HG02981 (cell line): ENCODE measurements around the gene PCED1B.
"Not testable (repeated sequence)": the region's sequence is repeated elsewhere in the genome, so short reads cannot be mapped to it uniquely, and the experiment has no call there.

Experiments used
- ATAC-seq: cut with Tn5 transposase; IDR thresholded peaks from one replicate; pipeline ENCODE4 v1.9.1; 2021; ENCODE audit warnings: mild to moderate bottlenecking, moderate library complexity; ENCODE audit not compliant: unreplicated experiment

Gene PCED1B

DNA sequence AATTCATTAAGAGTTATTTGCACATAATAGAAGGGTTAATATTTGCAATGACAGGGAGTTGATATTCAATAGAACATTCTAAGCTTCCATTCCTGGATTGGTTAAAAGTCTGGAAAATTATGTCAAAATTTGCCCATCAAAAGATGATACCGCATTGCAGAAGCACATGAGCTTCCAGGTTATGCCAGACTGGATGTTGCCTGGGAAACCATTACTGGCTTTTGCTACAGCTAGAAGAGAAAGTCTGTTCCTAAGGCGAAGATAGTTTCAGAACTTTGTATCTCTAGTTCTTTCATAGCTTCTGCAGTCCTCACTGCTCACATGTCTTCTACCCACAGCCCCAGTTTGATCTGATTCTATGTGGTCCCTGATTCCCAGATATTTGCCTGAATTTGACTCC is 122.8 kb downstream of the PCED1B start:
- no peak for ATAC-seq

DNA sequence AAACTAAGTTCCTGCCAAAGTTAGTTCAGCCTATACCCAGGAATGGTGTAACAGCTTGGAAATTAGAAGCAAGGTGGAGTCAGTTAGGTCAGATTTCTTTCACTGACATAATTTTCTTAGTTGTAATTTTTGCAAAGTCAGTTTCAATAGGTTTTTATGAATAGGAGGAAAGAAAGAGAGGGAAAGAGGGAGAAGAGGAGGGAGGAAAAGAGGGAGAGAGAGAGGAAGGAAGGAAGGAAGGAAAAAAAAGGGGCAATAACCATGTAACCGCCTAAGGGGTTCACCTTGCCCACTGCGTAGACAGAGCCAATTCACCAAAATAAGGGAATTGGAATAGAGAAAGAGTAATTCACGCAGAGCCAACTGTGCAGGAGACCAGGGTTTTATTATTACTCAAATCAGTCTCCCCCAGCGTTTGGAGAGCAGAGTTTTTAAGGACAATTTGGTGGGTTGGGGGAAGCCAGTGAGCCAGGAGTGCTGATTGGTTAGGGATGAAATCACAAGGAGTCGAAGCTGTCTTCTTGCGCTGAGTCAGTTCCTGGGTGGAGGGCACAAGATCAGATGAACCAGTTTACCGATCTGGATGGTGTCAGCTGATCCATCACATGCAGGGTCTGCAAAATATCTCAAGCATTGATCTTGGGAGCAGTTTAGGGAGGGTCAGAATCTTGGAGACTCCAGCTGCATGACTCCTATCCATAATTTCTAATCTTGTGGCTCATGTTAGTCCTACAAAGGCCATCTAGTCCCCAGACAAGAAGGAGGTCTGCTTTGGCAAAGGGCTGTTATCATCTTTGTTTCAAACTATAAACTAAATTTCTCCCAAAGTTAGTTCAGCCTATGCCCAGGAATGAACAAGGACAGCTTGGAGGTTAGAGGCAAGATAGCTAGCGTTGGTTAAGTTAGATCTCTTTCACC is 126.4 kb downstream of the PCED1B start:
- ATAC-seq = no peak

DNA sequence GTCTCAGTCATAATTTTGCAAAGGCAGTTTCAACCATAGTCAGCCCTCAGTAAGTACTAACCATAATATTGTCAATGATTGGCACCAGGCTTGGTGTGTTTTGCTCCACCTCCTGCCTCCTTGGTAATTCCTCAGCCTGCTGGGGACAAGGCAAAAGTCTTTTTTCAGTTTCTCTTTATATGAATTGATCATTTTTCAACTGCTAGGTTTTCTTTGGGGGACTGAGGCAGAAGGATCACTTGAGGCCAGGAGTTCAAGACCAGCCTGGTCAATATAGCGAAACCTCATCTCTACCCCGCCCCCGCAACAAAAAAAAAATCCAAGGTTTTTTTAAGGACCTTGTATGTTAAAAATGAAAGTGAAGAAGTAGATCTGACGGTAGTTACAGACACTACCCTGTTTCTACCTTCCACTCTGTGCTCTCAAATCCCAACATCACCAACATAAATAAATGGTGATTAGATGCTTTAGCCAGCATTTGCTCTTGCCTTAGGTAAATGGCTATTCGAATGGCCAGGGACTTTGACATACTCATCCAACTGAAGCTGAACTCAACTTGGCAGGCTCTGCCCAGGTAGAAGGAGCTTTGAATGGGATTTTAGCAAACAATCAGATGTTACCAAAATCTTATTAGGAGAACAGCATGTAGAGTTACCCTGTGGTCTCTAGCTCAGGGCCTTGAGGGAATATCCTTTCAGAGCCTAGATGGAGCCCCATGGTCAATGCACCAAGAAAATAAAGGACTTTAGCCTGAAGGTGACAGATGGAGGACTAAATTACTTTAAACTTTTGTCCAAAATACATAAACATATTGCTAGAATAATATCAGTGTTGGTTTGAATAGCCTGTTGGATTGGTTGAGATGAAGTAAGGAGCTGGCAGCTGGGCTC is 127.3 kb downstream of the PCED1B start:
- no peak for ATAC-seq

DNA sequence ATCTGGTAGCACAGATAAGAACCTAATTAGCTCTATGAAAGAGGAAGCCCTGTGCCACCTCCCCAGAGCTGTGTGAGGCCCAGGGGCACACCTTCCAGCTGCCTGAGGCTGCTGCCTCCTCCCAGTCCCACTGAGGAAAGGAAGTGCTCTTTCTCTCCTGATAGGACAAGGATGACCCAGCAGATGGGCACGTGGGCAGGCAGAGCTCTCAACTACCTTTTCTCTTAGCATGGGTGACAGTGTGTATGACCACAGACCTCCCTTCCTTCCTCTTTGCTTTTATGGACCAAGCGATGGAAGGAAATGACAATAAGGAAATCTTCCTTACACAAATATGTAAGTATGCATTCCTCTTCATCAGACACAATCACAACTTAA is 127.9 kb downstream of the PCED1B start:
- ATAC-seq = peak; percentile 45

DNA sequence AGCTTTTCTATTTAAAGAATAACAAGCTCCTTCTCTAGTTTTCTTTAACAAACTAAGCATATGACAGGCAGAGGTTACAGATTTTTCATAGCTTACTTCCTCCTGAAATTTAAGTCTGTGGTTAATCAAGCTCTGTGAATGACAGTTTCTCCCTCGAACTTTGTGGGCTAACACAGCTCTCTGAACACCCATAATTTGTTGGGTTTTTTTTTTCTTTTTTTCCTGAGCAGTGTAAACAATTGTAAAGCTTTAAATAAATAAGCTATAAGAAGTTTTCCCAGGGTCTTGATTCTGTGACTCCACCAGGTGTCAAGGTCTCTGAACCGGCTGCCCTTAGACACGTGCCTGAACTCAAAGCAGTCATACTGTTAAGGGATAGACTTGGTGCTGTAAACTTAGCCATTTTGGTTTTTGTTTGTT is 128.4 kb downstream of the PCED1B start:
- peak; percentile 75 for ATAC-seq

DNA sequence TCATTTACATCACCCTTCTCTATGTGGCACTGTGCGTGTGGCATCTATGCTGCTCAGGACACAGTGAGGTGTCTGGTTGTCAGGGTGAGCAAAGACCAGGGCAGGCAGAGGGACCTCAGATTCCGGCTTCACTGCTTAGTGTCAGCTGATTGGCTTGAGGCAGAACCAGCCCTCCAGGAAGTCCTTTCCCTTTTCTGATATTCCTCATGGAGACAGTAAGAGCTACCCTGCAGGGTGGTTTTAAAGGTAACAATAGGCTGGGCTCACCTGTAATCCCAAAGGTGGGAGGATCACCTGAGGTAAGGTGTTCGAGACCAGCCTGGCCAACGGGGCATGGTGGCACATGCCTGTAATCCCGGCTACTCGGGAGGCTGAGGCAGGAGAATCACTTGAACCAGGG is 129.6 kb downstream of the PCED1B start:
- ATAC-seq = no peak

DNA sequence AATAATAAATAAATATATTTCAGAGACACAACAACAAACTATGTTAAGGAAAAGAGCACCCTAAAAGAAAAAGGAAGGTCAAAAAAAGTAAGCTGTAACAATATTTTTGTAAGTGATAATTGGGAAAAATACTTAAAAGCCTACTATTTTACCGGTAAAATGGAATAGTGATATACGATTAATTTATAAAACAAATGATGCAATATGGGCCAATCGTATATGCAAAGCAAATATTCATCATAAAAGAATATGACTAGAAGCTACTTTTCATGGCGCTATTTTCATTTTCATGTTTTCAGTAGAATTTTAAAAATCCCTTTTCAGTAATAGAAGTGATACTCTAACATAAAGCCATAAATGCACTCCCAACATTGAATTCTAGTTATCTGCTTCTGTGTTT is 131.4 kb downstream of the PCED1B start:
- no peak for ATAC-seq

DNA sequence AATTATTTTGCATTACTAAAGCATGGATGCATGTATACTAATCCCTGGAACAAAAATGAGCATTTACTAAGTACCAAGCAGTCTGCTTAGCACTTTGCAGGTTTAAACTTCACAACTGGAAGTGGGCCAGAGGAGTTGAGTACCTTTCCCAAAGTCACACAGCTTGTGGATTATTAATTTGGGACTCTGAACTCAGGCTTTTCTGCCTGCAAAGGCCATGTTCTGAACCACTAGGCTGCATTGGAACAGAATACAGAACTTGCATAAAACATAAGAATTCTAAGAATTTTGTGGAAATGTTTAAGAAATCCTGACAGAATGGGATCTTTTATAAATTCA is 133.2 kb downstream of the PCED1B start:
- no peak for ATAC-seq

DNA sequence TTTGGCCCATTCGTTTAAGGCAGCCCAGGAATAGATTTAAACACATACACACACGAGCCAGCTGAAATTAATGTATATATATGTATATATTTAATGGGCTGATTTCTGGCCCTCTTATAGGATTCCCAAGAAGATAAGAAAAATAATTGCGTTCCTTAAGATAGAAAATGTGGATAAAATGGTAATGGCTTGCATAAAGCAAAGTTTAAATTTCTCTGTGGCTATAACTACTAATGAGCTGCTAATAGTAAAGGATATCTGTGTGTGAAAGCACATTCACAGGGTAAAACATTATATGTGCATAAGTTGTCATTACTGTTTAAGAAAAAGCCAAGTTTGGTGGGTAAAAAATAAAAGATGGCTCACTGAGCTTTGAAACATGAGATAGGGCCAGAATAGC is 134.0 kb downstream of the PCED1B start:
- ATAC-seq = no peak

DNA sequence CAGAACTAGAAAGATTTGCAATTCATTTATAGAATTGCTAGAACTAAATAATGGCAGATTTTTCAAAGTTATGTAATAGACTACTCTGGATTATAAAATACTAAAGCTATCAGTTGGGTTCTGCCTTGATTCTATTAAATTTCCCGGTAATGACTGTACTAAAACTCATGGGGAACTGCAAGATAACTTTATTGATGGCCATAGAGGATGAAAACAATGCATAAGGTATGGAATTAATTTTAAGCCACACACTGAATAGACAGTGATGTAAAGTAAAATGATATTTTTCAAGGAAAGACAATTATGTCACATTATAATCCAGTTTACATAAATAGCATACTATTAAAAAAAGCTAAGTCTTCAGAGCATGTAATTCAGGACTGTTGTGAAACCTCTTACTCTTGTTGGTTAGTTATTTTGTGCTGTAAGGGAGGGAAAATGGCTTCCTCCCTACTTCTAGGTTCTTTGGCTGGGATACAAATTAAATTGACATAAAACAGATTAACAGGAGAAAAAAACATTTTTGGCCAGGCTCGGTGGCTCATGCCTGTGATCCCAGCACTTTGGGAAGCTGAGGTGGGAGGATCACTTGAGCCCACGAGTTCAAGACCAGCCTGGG is 134.7 kb downstream of the PCED1B start:
- ATAC-seq = no peak

DNA sequence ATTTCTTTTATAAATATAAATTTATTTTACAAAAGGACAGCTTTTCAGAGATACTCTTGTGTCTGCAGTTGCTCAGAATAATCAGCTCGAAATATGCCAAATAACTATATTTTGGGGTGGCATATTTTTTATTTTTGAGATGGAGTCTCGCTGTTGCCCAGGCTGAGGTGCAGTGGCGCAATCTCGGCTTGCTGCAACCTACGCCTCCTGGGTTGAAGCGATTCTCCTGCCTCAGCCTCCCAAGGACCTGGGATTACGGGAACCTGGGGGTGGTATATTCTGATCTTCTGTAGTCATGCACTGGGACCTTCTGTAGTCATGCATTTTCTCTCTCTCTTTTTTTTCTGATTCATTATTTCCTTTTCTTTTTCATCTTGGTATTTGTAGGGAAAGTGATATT is 135.3 kb downstream of the PCED1B start:
- no peak for ATAC-seq

DNA sequence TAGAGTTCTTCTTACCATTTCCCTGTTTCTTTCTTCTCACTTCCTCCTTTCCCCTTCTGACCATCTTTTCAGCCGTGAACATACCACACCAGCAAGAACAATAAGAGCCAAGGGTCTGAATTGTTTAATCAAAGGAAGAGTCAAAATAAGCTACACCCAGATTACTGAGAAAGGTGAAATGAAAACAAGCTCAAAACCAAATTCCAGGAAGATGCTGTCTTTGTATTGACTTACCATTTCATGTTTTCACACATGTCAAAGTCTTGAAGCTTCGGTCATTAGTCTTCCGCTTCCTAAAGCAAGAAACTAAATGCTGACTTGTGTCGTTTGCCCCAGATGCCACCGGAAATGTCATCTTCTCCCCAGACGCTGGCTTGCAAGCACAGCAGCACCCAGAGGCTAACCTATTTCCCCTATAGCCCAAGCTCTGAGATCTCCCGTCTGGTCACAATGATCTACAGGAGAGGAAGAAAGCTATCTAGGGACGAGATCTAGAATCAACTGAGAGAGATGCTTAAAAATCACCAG is 136.8 kb downstream of the PCED1B start:
- ATAC-seq = peak; percentile 69

DNA sequence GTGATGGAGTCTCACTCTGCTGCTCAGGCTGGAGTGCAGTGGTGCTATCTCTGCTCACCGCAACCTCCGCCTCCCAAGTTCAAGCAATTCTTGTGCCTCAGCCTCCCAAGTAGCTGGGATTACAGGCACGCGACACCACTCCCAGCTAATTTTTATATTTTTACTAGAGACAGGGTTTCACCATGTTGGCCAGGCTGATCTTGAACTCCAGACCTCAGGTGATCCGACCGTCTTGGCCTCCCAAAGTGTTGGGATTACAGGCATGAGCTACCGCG is 138.1 kb downstream of the PCED1B start:
- not testable (repeated sequence) for ATAC-seq

DNA sequence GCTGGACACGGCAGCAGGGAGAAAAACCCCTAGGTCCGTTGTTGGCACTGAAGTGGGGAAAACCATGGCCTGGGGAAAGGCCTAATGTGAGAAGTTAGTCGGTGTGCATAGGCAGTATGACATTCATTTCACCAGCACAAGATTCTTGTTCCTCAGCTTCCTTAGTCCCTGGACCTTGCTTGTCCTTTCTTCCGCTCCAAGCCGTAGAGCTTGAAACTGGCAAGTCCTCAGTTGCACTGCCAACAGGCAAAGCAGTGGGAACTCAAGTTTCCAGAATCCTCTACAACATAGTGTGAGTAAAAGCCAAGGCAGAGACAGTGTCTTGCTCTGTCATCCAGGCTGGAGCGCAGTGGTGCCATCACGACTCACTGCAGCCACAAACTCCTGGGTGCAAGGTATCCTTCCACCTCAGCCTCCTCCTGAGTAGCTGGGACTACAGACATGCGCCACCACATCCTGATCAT is 138.8 kb downstream of the PCED1B start:
- no peak for ATAC-seq

DNA sequence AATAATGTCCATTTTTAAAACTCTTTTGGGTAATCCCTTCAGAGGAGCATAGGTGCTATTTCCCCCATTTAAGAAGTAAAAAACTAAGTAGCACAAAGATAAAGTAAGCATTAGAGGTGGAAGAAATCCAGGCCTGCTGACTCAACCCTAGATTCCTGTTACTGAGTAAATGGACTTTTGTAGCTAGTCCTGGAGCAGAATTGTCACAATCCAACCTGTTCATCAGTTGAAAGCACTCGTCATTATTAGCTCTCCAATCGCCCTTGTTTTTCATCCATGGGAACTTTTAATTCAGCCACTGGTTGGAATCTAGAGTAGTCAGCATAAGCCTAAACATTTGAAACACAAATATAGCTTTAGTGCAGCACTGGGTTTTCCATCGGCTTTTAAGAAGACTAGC is 139.8 kb downstream of the PCED1B start:
- no peak for ATAC-seq

DNA sequence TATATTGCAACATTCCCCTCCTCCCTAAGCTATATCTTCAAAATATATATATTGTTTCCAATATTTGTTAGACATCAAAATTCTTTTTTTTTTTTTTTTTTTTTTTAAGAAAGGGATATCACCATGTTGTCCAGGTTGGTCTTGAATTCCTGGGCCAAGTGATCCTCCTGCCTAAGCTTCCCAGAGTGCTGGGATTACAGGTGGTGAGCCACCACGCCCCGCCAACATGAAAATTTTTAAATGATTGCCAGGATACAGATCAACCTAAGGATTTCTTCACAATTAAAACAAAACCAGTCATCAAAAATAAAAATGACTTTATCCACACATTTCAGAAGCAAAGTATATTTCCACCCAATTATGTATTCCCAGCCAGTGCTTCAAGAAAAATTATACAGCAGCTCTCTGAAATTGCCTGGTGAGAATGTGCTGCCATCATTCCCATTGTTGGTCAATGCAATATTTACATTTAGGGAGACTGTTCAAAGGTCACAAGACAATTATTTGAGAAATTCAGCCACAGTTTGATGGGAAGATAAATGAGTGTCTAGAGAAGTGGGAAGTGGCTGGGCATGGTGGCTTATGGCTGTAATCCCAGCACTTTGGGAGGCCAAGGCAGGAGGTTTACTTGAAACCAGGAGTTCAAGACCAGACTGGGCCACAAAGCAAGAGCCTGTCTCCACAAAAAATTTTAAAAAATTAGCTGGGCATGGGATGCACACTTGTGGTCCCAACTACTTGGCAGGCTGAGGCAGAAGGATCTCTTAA is 142.0 kb downstream of the PCED1B start:
- ATAC-seq = no peak

DNA sequence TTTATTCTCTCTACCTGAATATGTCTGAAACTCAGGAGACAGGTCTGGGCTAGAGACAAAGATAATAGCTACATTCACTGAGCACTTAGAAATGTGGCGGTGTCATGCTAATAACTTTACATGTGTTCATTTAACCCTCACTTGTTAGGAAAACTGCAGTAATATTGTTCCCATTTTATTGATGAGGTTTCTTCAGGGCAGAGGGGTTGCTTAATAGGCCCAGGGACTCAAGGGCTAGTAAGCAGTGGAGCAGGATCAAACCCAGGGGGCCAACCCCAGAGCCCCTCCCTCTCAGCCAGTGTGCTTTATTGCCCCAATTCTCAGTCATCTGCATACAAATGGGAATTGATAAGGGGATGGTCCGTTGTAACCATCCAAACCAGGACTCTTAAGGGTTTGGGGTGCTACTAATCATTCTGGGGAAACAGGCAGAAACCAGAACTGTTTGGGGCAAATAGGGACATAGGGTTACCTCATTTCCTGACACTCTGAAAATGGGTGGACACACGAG is 143.2 kb downstream of the PCED1B start:
- no peak for ATAC-seq

DNA sequence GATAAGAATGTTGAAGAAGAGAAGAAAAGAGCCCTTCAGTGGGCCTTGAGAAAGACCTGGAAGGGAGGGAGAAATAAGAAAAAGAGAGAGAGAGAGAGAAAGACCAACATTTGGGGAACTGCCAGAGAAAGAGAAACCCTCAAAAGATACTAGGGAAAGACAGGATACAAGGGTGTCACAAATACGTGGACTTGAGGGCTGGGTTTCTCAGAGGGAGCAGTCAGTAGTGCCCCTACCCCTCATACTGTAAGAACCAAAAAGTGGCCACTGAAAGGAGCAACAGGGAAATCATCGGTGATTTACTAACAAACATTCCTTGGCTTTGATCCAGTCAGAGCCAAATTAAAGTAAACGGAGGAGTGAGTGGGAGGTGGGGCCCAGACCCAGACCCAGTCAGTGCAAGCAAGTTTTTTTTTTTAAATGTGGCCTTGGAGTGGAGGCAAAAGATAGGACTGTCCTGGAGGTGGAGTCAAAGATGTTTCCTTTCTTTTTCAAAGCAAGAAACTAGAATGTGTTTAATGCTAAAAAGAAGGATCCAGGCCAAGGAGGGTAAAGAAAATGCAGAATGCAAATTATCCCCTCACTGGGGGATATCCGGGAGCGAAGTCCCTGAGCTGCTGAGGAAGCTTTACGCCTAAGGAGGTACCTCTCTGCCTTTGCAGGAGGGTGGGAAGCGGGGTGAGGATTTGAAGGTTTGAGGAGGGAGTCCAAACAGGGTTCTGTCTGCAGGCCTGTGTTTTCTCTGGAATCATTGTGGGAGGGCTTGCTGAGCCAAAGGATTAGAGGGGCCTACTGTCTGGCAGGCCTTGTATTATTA is 143.8 kb downstream of the PCED1B start:
- ATAC-seq = no peak

DNA sequence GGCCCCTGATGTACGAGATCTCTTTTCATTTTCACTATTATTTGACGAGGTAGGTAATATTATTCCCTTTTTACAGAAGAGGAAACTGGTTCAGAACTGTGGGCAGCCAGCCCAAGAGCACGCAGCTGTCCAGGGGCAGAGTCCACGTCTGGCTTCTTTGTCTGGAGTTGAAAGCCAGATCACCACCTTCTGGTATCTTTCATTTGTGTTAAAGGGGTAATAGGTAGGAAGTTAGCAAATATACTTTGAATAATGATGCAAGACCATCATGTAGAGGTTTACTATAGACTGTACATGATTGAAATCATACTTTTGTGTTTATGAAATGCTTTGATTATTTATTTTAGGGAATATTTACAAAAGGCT is 144.4 kb downstream of the PCED1B start:
- no peak for ATAC-seq
